ENCODE measurements around the gene MTCH1.

MTCH1 gene

GRCh38 chr6:36937896-36938295, 48.1 kb downstream of the MTCH1 start:
- no peak for DNase-seq (ENCODE audit: extremely low spot score)
- ChIA-PET POLR2A (no interaction called here), CTCF (no interaction called here)
- TF ChIP-seq L3MBTL2 (conservative IDR thresholded peaks at IDR 0.05) (no peak), ZNF384 (IDR thresholded peaks at IDR 0.05) (no peak), FOXA1 (IDR thresholded peaks at IDR 0.05) (no peak)

GRCh38 chr6:36936824-36937223, 49.2 kb downstream of the MTCH1 start:
- DNase-seq (ENCODE audit: extremely low spot score), result no peak
- POLR2A ChIA-PET, result no interaction called here
- no peak for TF ChIP-seq TARDBP (IDR thresholded peaks at IDR 0.05)
- no peak for TF ChIP-seq L3MBTL2 (conservative IDR thresholded peaks at IDR 0.05)
- TF ChIP-seq SP1 (IDR thresholded peaks at IDR 0.05), result no peak
- no peak for TF ChIP-seq NFRKB (IDR thresholded peaks at IDR 0.05)
- TF ChIP-seq ZNF384 (IDR thresholded peaks at IDR 0.05), result no peak
- TF ChIP-seq ARNT (IDR thresholded peaks at IDR 0.05), result no peak
- TF ChIP-seq SUZ12 (IDR thresholded peaks at IDR 0.05), result no peak
- TF ChIP-seq FOXK2 (IDR thresholded peaks at IDR 0.05), result no peak
- TF ChIP-seq BHLHE40 (IDR thresholded peaks at IDR 0.05; ENCODE audit: borderline replicate concordance), result no peak
- no peak for TF ChIP-seq LEF1 (IDR thresholded peaks at IDR 0.05; ENCODE audit: borderline replicate concordance)
- no peak for TF ChIP-seq ELF4 (IDR thresholded peaks at IDR 0.05)
- no peak for TF ChIP-seq PKNOX1 (IDR thresholded peaks at IDR 0.05)
- TF ChIP-seq HDGF (IDR thresholded peaks at IDR 0.05; ENCODE audit: borderline replicate concordance), result no peak
- TF ChIP-seq FOXM1 (IDR thresholded peaks at IDR 0.05; ENCODE audit: borderline replicate concordance), result no peak
- TF ChIP-seq FOXA1 (IDR thresholded peaks at IDR 0.05), result no peak
- no peak for TF ChIP-seq CTBP1 (IDR thresholded peaks at IDR 0.05; ENCODE audit: borderline replicate concordance)
- CTCF ChIA-PET, result interaction anchor here (0.6 kb wide), 1 partner anchor 84 kb away, joined by 5 read pairs; no protein-coding TSS in a partner anchor

GRCh38 chr6:36934901-36935300, 51.1 kb downstream of the MTCH1 start:
- no peak for DNase-seq (ENCODE audit: extremely low spot score)
- POLR2A ChIA-PET, result no interaction called here
- CTCF ChIA-PET, result no interaction called here
- no peak for TF ChIP-seq CTBP1 (IDR thresholded peaks at IDR 0.05; ENCODE audit: borderline replicate concordance)
- no peak for TF ChIP-seq ARNT (IDR thresholded peaks at IDR 0.05)
- TF ChIP-seq LEF1 (IDR thresholded peaks at IDR 0.05; ENCODE audit: borderline replicate concordance), result no peak
- TF ChIP-seq FOXM1 (IDR thresholded peaks at IDR 0.05; ENCODE audit: borderline replicate concordance), result no peak
- TF ChIP-seq FOXK2 (IDR thresholded peaks at IDR 0.05), result no peak
- TF ChIP-seq BHLHE40 (IDR thresholded peaks at IDR 0.05; ENCODE audit: borderline replicate concordance), result no peak
- no peak for TF ChIP-seq SP1 (IDR thresholded peaks at IDR 0.05)
- no peak for TF ChIP-seq HDGF (IDR thresholded peaks at IDR 0.05; ENCODE audit: borderline replicate concordance)
- TF ChIP-seq TARDBP (IDR thresholded peaks at IDR 0.05), result no peak
- TF ChIP-seq PKNOX1 (IDR thresholded peaks at IDR 0.05), result no peak
- no peak for TF ChIP-seq ZNF384 (IDR thresholded peaks at IDR 0.05)
- TF ChIP-seq FOXA1 (IDR thresholded peaks at IDR 0.05), result no peak
- no peak for TF ChIP-seq NFRKB (IDR thresholded peaks at IDR 0.05)
- TF ChIP-seq SUZ12 (IDR thresholded peaks at IDR 0.05), result no peak
- TF ChIP-seq ELF4 (IDR thresholded peaks at IDR 0.05), result no peak
- TF ChIP-seq L3MBTL2 (conservative IDR thresholded peaks at IDR 0.05), result no peak

- DNase-seq (ENCODE audit: extremely low spot score), result no peak
- TF ChIP-seq FOXA1 (IDR thresholded peaks at IDR 0.05), result no peak
- TF ChIP-seq BHLHE40 (IDR thresholded peaks at IDR 0.05; ENCODE audit: borderline replicate concordance), result no peak
- TF ChIP-seq FOXK2 (IDR thresholded peaks at IDR 0.05), result no peak
- no peak for TF ChIP-seq TARDBP (IDR thresholded peaks at IDR 0.05)
- TF ChIP-seq SUZ12 (IDR thresholded peaks at IDR 0.05), result no peak
- TF ChIP-seq NFRKB (IDR thresholded peaks at IDR 0.05), result no peak
- ChIA-PET CTCF (no interaction called here), POLR2A (no interaction called here)
Observed at GRCh38 chr6:36933519-36933918, 52.5 kb downstream of the MTCH1 start.

GRCh38 chr6:36933102-36933501, 52.9 kb downstream of the MTCH1 start:
- TF ChIP-seq CTBP1 (IDR thresholded peaks at IDR 0.05; ENCODE audit: borderline replicate concordance), result no peak
- TF ChIP-seq L3MBTL2 (conservative IDR thresholded peaks at IDR 0.05), result no peak
- no peak for TF ChIP-seq BHLHE40 (IDR thresholded peaks at IDR 0.05; ENCODE audit: borderline replicate concordance)
- no peak for TF ChIP-seq ZNF384 (IDR thresholded peaks at IDR 0.05)
- no peak for TF ChIP-seq ELF4 (IDR thresholded peaks at IDR 0.05)
- no peak for TF ChIP-seq TARDBP (IDR thresholded peaks at IDR 0.05)
- no peak for TF ChIP-seq PKNOX1 (IDR thresholded peaks at IDR 0.05)
- TF ChIP-seq HDGF (IDR thresholded peaks at IDR 0.05; ENCODE audit: borderline replicate concordance), result no peak
- no peak for TF ChIP-seq LEF1 (IDR thresholded peaks at IDR 0.05; ENCODE audit: borderline replicate concordance)
- TF ChIP-seq FOXA1 (IDR thresholded peaks at IDR 0.05), result no peak
- TF ChIP-seq NFRKB (IDR thresholded peaks at IDR 0.05), result no peak
- TF ChIP-seq ARNT (IDR thresholded peaks at IDR 0.05), result no peak
- no peak for TF ChIP-seq FOXK2 (IDR thresholded peaks at IDR 0.05)
- TF ChIP-seq FOXM1 (IDR thresholded peaks at IDR 0.05; ENCODE audit: borderline replicate concordance), result no peak
- TF ChIP-seq SUZ12 (IDR thresholded peaks at IDR 0.05), result no peak
- no peak for DNase-seq (ENCODE audit: extremely low spot score)
- ChIA-PET POLR2A (interaction anchor here (1.0 kb wide), 1 partner anchor 39 kb away, joined by 3 read pairs; no protein-coding TSS in a partner anchor), CTCF (no interaction called here)

GRCh38 chr6:36930483-36930882, 55.5 kb downstream of the MTCH1 start:
- DNase-seq (ENCODE audit: extremely low spot score), result no peak
- POLR2A ChIA-PET, result no interaction called here
- CTCF ChIA-PET, result no interaction called here
- TF ChIP-seq ELF4 (IDR thresholded peaks at IDR 0.05) (no peak), LEF1 (IDR thresholded peaks at IDR 0.05; ENCODE audit: borderline replicate concordance) (no peak), L3MBTL2 (conservative IDR thresholded peaks at IDR 0.05) (no peak), HDGF (IDR thresholded peaks at IDR 0.05; ENCODE audit: borderline replicate concordance) (no peak), PKNOX1 (IDR thresholded peaks at IDR 0.05) (no peak)

Data from HEK293T (cell line).